Liver (tissue), 9 donors: ENCODE data around the gene COA8. TPM values are rescaled to one million over a fixed set of nuclear protein-coding genes. Genes with fewer than 3 reads are reported as not detected.

Source experiments
- DNase-seq: peaks from one replicate; pipeline ENCODE4 v3.0.0-alpha.2; 2017; ENCODE audit warnings: low spot score
- H3K27ac ChIP-seq, 2 donors: one replicate each; pipeline ENCODE4 v1.7.0; 2013; ENCODE audit warnings: inconsistent platforms in 2 of 2, low read length in 2 of 2, control low read depth in 1 of 2, low read depth in 1 of 2, mild to moderate bottlenecking in 1 of 2
- H3K27me3 ChIP-seq, 4 donors: one replicate each; pipeline versions ENCODE4 v1.6.1 to v1.7.0; 2013; ENCODE audit warnings: low read length in 3 of 4, inconsistent platforms in 1 of 4, mild to moderate bottlenecking in 1 of 4, moderate library complexity in 1 of 4; ENCODE audit not compliant: control insufficient read depth in 4 of 4, insufficient read depth in 4 of 4
- H3K36me3 ChIP-seq, 4 donors: one replicate each; pipeline versions ENCODE4 v1.6.1 to v1.7.0; 2013; ENCODE audit warnings: low read length in 3 of 4, mild to moderate bottlenecking in 3 of 4, low read depth in 1 of 4, moderate library complexity in 1 of 4; ENCODE audit not compliant: control insufficient read depth in 4 of 4, insufficient read depth in 3 of 4
- H3K4me1 ChIP-seq, 4 donors: one replicate each; pipeline versions ENCODE4 v1.6.1 to v1.7.0; 2013; ENCODE audit warnings: low read length in 3 of 4, mild to moderate bottlenecking in 3 of 4, moderate library complexity in 1 of 4; ENCODE audit not compliant: control insufficient read depth in 4 of 4, insufficient read depth in 4 of 4
- H3K4me3 ChIP-seq, 3 donors: one replicate each; pipeline versions ENCODE4 v1.6.1 to v1.7.0; 2013; ENCODE audit warnings: low read length in 3 of 3, control low read depth in 1 of 3, low read depth in 1 of 3, mild to moderate bottlenecking in 1 of 3
- H3K9ac ChIP-seq, 2 donors: one replicate each; pipeline ENCODE4 v1.7.0; 2013; ENCODE audit warnings: low read length in 2 of 2, mild to moderate bottlenecking in 2 of 2, moderate library complexity in 2 of 2, control low read depth in 1 of 2, low read depth in 1 of 2
- H3K9me3 ChIP-seq, 4 donors: one replicate each; pipeline versions ENCODE4 v1.6.1 to v1.7.0; 2013; ENCODE audit warnings: low read length in 3 of 4; ENCODE audit not compliant: control insufficient read depth in 4 of 4
- FOXA1 ChIP-seq: IDR thresholded peaks from 2 replicates; pipeline ENCODE4 v1.6.1; 2016; ENCODE audit warnings: antibody characterized with exemption
- FOXA2 ChIP-seq: IDR thresholded peaks from 2 replicates; pipeline ENCODE4 v1.6.1; 2016; ENCODE audit warnings: antibody characterized with exemption
- NR2F2 ChIP-seq: IDR thresholded peaks from 2 replicates; pipeline ENCODE4 v1.6.1; 2016; ENCODE audit warnings: antibody characterized with exemption
- RAD21 ChIP-seq, 2 donors: IDR thresholded peaks; 2 replicates each; pipeline ENCODE4 v1.6.1; 2016; ENCODE audit warnings: antibody characterized with exemption in 2 of 2, mild to moderate bottlenecking in 2 of 2
- SP1 ChIP-seq: IDR thresholded peaks from 2 replicates; pipeline ENCODE4 v1.6.1; 2018; ENCODE audit warnings: antibody characterized with exemption, mild to moderate bottlenecking
- TAF1 ChIP-seq: conservative IDR thresholded peaks from 2 replicates; pipeline ENCODE4 v1.6.1; 2016; ENCODE audit warnings: antibody characterized with exemption, mild to moderate bottlenecking
- WGBS: extraction: QIAGEN DNeasy Blood & Tissue Kit; methylation state at CpG from one replicate; pipeline ENCODE4 v1.1.7; 2013; 5-methylcytosine and 5-hydroxymethylcytosine counted together
- polyA plus RNA-seq, 2 donors: library from polyadenylated mRNA; stranded (reverse) in 1 of 2; unstranded in 1 of 2; fragments of 200-250 nt in 1 of 2; fragments of >200 nt in 1 of 2; fragmentation: Nextera tagmentation in 1 of 2; extraction: Ambion mirVana in 1 of 2; gene quantifications; one replicate each; pipeline versions ENCODE4 v1.2.1 to v1.2.3, GENCODE V29; 2013 to 2015
- total RNA-seq, 2 donors: library from RNA; depleted of rRNA; stranded (reverse); fragments of >200 nt; gene quantifications; one replicate each; pipeline ENCODE4 v1.2.3, GENCODE V29; 2014
- TF ChIP-seq, protein P1 (sequence below): fragments of 150-350 bp; IDR thresholded peaks from 2 replicates; pipeline ENCODE4 v1.5.1; 2017; ENCODE audit warnings: improper control_type of control experiment, low read depth, low read length; ENCODE audit not compliant: missing input control
- TF ChIP-seq, protein P2 (sequence below): IDR thresholded peaks from 2 replicates; pipeline ENCODE4 v1.6.1; 2016; ENCODE audit warnings: antibody characterized with exemption, mild to moderate bottlenecking
- TF ChIP-seq, protein P3 (sequence below): IDR thresholded peaks from 2 replicates; pipeline ENCODE4 v1.6.1; 2016; ENCODE audit warnings: antibody characterized with exemption
- donor health status: healthy.
- donor health status: healthy.
- donor health status: healthy.
- donor health status: healthy.
- donor health status: healthy.

The COA8 gene
- total and polyA plus RNA-seq, 4 donors: 8.3 to 35.5 (median 17.0) TPM

DNA sequence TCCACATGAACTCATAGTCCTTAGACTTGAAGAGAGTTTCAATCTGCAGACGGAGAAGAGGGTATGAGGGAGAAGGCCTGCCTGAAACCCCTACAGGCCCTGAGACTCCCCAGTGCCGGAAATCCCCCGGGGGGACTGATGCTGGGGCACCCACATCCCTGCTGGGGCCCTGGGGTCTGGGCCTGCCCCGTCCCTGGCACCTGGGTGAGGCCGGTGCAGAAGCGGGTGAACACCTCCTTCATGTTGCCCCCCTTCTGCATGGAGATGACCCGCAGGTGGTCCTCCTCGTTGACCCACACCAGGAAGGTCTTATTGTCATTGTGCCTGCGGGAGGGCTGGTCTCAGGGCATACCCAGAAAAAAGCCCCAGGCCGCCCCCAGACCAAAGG is 42.5 kb upstream of the COA8 start (continued):
- TF ChIP-seq, protein P1, sequence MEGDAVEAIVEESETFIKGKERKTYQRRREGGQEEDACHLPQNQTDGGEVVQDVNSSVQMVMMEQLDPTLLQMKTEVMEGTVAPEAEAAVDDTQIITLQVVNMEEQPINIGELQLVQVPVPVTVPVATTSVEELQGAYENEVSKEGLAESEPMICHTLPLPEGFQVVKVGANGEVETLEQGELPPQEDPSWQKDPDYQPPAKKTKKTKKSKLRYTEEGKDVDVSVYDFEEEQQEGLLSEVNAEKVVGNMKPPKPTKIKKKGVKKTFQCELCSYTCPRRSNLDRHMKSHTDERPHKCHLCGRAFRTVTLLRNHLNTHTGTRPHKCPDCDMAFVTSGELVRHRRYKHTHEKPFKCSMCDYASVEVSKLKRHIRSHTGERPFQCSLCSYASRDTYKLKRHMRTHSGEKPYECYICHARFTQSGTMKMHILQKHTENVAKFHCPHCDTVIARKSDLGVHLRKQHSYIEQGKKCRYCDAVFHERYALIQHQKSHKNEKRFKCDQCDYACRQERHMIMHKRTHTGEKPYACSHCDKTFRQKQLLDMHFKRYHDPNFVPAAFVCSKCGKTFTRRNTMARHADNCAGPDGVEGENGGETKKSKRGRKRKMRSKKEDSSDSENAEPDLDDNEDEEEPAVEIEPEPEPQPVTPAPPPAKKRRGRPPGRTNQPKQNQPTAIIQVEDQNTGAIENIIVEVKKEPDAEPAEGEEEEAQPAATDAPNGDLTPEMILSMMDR: no peak
- TF ChIP-seq FOXA1: no peak
- no peak for TF ChIP-seq SP1
- no peak for TF ChIP-seq NR2F2

DNA sequence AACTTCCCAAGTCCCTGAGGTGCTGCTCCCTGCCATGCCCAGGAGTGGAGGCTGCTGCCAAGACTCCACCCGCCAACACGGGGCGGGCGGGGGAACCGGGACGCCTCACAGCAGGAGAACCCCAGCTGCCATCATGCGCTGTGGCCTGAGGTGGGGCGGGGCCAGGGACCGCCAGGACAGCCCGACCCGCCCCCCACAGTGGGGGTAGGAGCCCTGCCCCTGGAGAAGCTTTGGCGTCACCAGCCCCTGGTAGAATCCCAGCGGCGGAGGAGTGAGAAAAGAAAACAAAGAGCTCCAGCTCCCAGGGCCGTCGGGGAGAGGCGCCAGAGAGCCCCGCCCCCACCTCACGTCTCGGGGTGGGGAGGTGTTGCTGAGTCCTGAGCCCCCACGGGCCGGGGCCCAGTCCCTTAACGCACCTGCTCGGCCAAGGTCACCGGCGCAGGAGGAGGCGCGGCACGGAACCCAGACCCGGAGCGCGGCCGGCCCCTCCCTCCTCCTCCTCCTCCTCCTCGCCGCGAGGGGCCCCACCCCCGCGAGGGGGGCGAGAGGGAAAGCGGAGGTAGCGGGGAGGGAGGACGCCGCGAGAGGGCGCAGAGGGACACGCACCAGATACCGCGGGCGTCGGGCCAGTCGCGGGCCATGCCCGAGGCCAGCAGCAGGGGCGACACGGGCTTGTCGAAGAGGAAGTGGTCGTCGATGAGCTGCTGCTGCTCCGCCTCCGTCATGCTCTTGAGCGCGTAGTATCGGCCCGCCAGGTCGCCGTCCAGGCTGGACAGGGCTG is 41.9 kb upstream of the COA8 start:
- DNase-seq: peak; percentile 69
- no peak for TF ChIP-seq FOXA2
- TF ChIP-seq, protein P2, sequence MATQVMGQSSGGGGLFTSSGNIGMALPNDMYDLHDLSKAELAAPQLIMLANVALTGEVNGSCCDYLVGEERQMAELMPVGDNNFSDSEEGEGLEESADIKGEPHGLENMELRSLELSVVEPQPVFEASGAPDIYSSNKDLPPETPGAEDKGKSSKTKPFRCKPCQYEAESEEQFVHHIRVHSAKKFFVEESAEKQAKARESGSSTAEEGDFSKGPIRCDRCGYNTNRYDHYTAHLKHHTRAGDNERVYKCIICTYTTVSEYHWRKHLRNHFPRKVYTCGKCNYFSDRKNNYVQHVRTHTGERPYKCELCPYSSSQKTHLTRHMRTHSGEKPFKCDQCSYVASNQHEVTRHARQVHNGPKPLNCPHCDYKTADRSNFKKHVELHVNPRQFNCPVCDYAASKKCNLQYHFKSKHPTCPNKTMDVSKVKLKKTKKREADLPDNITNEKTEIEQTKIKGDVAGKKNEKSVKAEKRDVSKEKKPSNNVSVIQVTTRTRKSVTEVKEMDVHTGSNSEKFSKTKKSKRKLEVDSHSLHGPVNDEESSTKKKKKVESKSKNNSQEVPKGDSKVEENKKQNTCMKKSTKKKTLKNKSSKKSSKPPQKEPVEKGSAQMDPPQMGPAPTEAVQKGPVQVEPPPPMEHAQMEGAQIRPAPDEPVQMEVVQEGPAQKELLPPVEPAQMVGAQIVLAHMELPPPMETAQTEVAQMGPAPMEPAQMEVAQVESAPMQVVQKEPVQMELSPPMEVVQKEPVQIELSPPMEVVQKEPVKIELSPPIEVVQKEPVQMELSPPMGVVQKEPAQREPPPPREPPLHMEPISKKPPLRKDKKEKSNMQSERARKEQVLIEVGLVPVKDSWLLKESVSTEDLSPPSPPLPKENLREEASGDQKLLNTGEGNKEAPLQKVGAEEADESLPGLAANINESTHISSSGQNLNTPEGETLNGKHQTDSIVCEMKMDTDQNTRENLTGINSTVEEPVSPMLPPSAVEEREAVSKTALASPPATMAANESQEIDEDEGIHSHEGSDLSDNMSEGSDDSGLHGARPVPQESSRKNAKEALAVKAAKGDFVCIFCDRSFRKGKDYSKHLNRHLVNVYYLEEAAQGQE: no peak
- TF ChIP-seq, protein P1: peak; percentile 38
- TF ChIP-seq, protein P3, sequence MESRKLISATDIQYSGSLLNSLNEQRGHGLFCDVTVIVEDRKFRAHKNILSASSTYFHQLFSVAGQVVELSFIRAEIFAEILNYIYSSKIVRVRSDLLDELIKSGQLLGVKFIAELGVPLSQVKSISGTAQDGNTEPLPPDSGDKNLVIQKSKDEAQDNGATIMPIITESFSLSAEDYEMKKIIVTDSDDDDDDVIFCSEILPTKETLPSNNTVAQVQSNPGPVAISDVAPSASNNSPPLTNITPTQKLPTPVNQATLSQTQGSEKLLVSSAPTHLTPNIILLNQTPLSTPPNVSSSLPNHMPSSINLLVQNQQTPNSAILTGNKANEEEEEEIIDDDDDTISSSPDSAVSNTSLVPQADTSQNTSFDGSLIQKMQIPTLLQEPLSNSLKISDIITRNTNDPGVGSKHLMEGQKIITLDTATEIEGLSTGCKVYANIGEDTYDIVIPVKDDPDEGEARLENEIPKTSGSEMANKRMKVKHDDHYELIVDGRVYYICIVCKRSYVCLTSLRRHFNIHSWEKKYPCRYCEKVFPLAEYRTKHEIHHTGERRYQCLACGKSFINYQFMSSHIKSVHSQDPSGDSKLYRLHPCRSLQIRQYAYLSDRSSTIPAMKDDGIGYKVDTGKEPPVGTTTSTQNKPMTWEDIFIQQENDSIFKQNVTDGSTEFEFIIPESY: no peak
- TF ChIP-seq TAF1: no peak
- TF ChIP-seq FOXA1: no peak
- peak in 1 of 2 donors; percentile 56 for TF ChIP-seq RAD21 (IDR thresholded peaks at IDR 0.05)
- H3K4me1 ChIP-seq: peaks cover 11 to 53% (median 28%) of the 10 kb centered on the region in 4 donors
- peak overlapping the region in 2 of 3 donors; percentile 29 to 51 for H3K4me3 ChIP-seq
- no peaks in the 10 kb centered on the region for H3K27me3 ChIP-seq
- H3K36me3 ChIP-seq: no peaks in the 10 kb centered on the region
- peak overlapping the region in 1 of 2 donors; percentile 41 for H3K27ac ChIP-seq
- WGBS: 7% methylated on average over 66 of the region's 66 CpGs
- H3K9ac ChIP-seq: no peak overlapping the region
- no peaks in the 10 kb centered on the region for H3K9me3 ChIP-seq
